Progenitor cell of endocrine pancreas (in vitro differentiated cells): ENCODE results near the gene TUBGCP5. TPM values are rescaled to one million over a fixed set of nuclear protein-coding genes. Genes with fewer than 3 reads are reported as not detected.
"Not testable (repeated sequence)": the region's sequence is repeated elsewhere in the genome, so short reads cannot be mapped to it uniquely, and the experiment has no call there.

Experiments
- DNase-seq: peaks from one replicate; pipeline ENCODE4 v3.0.0; 2021; ENCODE audit warnings: low spot score; ENCODE audit not compliant: unreplicated experiment
- H3K27ac Mint-ChIP-seq: 2 replicates; pipeline ENCODE4 v1.8.0; 2021; ENCODE audit warnings: mild to moderate bottlenecking, moderate library complexity, mixed read lengths
- H3K27me3 Mint-ChIP-seq: 2 replicates; pipeline ENCODE4 v1.8.0; 2021; ENCODE audit warnings: mixed read lengths
- H3K36me3 Mint-ChIP-seq: 2 replicates; pipeline ENCODE4 v1.8.0; 2022; ENCODE audit warnings: mixed read lengths; ENCODE audit not compliant: insufficient read depth
- H3K4me1 Mint-ChIP-seq: 2 replicates; pipeline ENCODE4 v1.8.0; 2021; ENCODE audit warnings: low read depth, mixed read lengths
- H3K4me3 Mint-ChIP-seq: 2 replicates; pipeline ENCODE4 v1.8.0; 2021; ENCODE audit warnings: low read depth, mild to moderate bottlenecking, moderate library complexity, mixed read lengths
- H3K9me3 Mint-ChIP-seq: 2 replicates; pipeline ENCODE4 v1.8.0; 2021; ENCODE audit warnings: low read depth, mixed read lengths
- CTCF ChIP-seq: fragments of 200-600 bp; sonication (generic); IDR thresholded peaks from one replicate; pipeline ENCODE4 v1.5.0; 2021; ENCODE audit warnings: antibody characterized with exemption, mild to moderate bottlenecking; ENCODE audit not compliant: unreplicated experiment
- total RNA-seq: library from RNA; stranded (reverse); gene quantifications from 2 replicates; pipeline ENCODE4 v1.2.1, GENCODE V29; 2021

Gene TUBGCP5
- total RNA-seq, 1 donor from 2014 or later: 22.5 TPM

DNA sequence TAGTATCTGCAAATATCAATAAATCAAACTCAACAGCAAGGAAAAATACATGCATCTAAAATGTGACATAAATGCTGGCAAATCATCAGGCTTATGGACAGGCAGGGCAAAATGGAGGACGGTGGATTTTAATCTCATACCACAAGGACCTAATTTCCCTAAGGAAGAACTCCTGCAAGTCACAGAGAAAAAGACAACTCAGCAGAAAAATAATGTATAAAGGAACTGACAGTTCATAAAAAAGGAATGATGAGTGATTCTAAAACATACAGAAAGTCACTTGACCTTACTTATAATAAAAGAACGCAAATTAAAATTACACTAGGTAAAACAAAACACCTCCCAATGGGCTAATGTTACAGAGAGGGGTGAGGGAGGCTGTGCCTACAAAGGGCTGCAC, 17.2 kb downstream of the TUBGCP5 start:
- no peak for TF ChIP-seq CTCF
- DNase-seq: no peak
- no peaks in the 10 kb centered on the region for H3K27me3 Mint-ChIP-seq
- no peaks in the 10 kb centered on the region for H3K4me1 Mint-ChIP-seq
- H3K27ac Mint-ChIP-seq: no peak overlapping the region
- no peaks in the 10 kb centered on the region for H3K9me3 Mint-ChIP-seq
- H3K36me3 Mint-ChIP-seq: peaks cover 16% of the 10 kb centered on the region
- H3K4me3 Mint-ChIP-seq: no peak overlapping the region

DNA sequence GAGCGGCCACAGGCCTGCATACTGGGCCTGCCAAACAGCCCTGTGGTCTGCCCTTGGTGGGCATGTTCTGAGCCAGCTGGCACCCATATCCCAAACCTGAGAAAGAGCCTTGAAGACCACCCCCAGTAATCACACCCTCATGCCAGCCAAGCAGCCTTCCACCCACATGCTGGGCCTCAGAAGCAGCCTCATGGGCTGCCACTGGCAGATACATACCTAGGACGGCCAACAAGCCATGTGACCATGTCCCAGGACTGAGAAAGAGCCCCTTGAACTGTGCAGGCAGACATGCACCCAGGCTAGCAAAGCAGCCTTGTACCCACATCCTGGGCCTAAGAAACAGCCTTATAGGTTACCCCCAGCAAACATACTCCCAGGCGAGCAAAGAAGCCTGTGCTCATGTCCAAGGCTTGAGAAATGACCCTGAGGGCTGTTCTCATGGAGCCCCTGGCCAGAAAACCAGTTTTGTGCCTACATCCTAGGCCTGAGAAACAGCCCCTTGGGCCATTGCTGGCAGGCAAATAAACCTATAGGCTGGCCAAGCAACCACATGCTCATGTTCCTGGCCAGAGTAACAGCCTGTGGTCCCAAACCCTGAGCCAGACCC, 24.9 kb downstream of the TUBGCP5 start:
- H3K27me3 Mint-ChIP-seq: no peaks in the 10 kb centered on the region
- H3K4me3 Mint-ChIP-seq: no peak overlapping the region
- TF ChIP-seq CTCF: no peak
- DNase-seq: no peak
- no peaks in the 10 kb centered on the region for H3K9me3 Mint-ChIP-seq
- H3K27ac Mint-ChIP-seq: no peak overlapping the region
- peaks cover 12% of the 10 kb centered on the region for H3K36me3 Mint-ChIP-seq
- H3K4me1 Mint-ChIP-seq: no peaks in the 10 kb centered on the region

DNA sequence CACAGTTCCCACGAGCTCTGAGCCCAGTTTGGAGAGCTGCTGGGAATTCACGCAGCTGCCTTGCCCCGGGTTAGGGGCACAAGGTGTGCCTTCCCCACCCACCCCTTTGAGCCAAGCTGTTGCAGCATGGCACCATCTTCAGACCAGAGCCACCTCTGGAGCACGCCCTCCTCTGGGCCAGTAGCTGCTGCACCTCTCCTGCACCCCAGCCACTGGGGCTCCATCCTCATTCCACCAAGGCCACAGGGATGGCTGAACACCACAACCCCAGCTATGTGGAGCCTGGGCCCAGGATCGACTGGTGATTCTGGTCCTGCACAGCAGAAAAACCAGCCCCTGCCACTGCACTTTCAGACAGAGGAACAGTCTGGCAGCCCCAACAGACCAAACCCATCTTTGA, 25.7 kb downstream of the TUBGCP5 start:
- H3K4me3 Mint-ChIP-seq: no peak overlapping the region
- H3K4me1 Mint-ChIP-seq: no peaks in the 10 kb centered on the region
- H3K36me3 Mint-ChIP-seq: peaks cover 12% of the 10 kb centered on the region
- no peak overlapping the region for H3K27ac Mint-ChIP-seq
- H3K27me3 Mint-ChIP-seq: no peaks in the 10 kb centered on the region
- no peak for DNase-seq
- TF ChIP-seq CTCF: no peak
- H3K9me3 Mint-ChIP-seq: no peaks in the 10 kb centered on the region

DNA sequence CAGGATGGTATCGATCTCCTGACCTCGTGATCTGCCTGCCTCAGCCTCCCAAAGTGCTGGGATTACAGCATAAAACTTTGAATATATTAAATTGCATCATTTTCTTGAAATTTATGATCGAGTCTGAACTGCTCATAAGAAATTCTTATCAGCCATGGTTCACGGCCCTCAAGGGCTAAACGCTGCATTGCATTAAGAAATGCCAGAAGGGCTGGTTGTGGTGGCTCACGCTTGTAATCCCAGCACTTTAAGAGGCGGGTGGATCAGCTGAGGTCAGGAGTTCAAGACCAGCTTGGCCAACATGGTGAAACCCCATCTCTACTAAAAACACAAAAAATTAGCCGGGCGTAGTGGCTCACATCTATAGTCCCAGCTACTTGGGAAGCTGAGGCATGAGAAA, 26.8 kb downstream of the TUBGCP5 start:
- H3K27ac Mint-ChIP-seq, H3K4me1 Mint-ChIP-seq, H3K27me3 Mint-ChIP-seq, H3K9me3 Mint-ChIP-seq, DNase-seq, H3K4me3 Mint-ChIP-seq: not testable (repeated sequence)
- H3K36me3 Mint-ChIP-seq: peaks cover 13% of the 10 kb centered on the region

DNA sequence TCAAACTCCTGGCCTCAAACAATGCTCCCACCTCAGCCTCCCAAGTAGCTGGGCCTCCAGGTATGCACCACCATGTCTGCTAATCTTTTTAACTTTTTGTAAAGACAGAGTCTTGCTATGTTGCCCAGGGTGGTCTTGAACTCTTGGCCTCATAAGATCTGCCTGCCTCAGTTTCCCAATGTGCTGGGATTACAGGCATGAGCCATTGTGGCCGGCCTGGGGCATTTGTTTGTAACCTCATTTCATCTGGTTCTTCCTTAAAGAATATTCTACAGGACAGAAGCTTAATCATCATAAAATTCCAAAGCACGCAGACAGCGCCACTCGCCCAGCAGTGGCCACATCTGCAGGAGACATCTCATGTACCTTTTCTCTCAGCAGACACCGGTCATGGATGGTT, 35.6 kb downstream of the TUBGCP5 start:
- no peak for TF ChIP-seq CTCF
- Mint-ChIP-seq H3K36me3 (peaks cover 29% of the 10 kb centered on the region), H3K9me3 (no peaks in the 10 kb centered on the region)

DNA sequence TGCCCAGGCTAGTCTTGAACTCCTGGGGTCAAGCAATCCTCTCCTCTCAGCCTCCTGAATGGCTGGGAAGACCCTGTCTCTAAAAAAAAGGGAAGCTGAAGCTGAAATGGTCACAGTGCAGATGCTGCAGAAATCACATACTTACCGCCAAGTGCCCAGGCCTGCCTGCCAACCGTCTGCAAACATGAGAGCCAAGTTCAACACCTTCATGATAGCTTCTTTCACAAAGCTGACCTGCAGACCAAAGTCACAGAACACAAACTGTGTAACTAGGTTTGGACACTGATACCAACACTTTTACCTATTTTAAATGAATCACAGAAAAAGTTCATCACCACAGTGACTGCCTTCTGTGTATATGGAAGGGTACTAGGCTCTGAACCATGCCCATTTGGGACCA, 36.4 kb downstream of the TUBGCP5 start:
- Mint-ChIP-seq H3K4me1 (no peaks in the 10 kb centered on the region), H3K4me3 (no peak overlapping the region), H3K36me3 (peaks cover 29% of the 10 kb centered on the region), H3K9me3 (no peaks in the 10 kb centered on the region), H3K27me3 (no peaks in the 10 kb centered on the region), H3K27ac (no peak overlapping the region)
- DNase-seq: no peak
- no peak for TF ChIP-seq CTCF

More for the DNA sequence above, 35.6 kb downstream of the TUBGCP5 start:
- Mint-ChIP-seq H3K27me3 (no peaks in the 10 kb centered on the region), H3K4me3 (no peak overlapping the region), H3K4me1 (no peaks in the 10 kb centered on the region), H3K27ac (no peak overlapping the region)
- no peak for DNase-seq
